Activated naive CD8-positive, alpha-beta T cell treated with anti-CD3 and anti-CD28 coated beads, Interleukin-2, amount 10 ng/mL, durations not matched to agents 7 days and 5 days (primary cell): ENCODE measurements around the gene LTBR. TPM values are rescaled to one million over a fixed set of nuclear protein-coding genes. Genes with fewer than 3 reads are reported as not detected.
A peak's percentile ranks its signal among the peaks of the same experiment; 100 is the strongest.

ENCODE experiments used
- ATAC-seq: fragments of 150-1000 bp; cut with Tn5 transposase; one replicate; pipeline ENCODE4 v1.10.0; 2021; ENCODE audit warnings: low read depth, moderate library complexity
- POLR2A ChIA-PET: fragments of 350-600 bp; sonication (Branson Sonifier 250); formaldehyde crosslinking; loops from one replicate; lab custom pipeline; 2021; ENCODE audit warnings: antibody characterized with exemption; lab: Charles Lee
- DNase-seq: peaks from one replicate; pipeline ENCODE4 v3.0.0; 2021
- H3K27ac Mint-ChIP-seq: one replicate; pipeline ENCODE4 v1.8.0; 2022; ENCODE audit warnings: mild to moderate bottlenecking, mixed read lengths
- H3K27me3 Mint-ChIP-seq: one replicate; pipeline ENCODE4 v1.8.0; 2022; ENCODE audit warnings: mild to moderate bottlenecking, moderate library complexity, mixed read lengths
- H3K36me3 Mint-ChIP-seq: one replicate; pipeline ENCODE4 v1.8.0; 2021; ENCODE audit warnings: mild to moderate bottlenecking, mixed read lengths
- H3K4me1 Mint-ChIP-seq: one replicate; pipeline ENCODE4 v1.8.0; 2021; ENCODE audit warnings: mixed read lengths
- H3K4me3 Mint-ChIP-seq: one replicate; pipeline ENCODE4 v1.8.0; 2022; ENCODE audit warnings: mild to moderate bottlenecking, moderate library complexity, mixed read lengths
- H3K9me3 Mint-ChIP-seq: one replicate; pipeline ENCODE4 v1.8.0; 2021; ENCODE audit warnings: mixed read lengths
- total RNA-seq, 2 experiments: library from RNA; stranded (reverse); gene quantifications; one replicate each; pipeline ENCODE4 v1.2.3, GENCODE V29; 2021

The LTBR gene
- total RNA-seq, 2 experiments from 2014 or later: 0.61 to 1.4 TPM

DNA sequence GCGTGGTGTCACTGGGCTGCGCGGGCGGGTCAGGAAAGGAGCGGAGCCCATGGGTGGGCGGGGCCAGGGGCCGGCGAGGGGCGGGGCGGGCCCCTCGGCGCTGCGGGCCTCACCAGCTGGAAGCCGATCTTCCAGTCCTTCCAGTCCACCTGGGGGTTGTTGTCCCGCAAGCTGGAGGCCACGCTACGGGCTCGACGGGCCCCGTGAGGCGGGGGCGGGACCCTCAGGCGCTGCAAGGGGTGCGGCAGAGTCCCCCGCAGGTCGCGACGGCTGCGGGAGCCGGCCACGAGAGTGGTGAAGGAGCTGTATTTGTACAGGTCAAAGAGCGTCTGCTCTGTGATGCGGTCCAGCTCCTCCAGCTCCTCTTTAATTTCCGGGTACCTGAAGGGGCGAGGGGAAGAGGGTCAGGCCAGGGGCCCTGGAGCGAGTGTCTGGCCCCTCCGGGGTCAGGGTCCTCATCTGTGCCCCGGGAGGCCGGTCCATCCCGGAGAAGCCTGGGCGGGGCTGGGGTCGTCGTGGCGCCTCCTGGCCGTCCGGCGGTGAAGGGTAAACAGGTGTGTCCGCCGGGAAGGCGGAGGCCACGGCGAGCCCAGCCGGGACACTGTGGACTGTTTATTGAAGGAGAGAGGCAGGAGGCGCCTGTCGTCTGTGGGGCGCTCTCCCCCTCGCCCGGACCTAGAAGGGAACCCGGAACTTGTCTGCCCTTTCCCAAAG, 20.5 kb upstream of the LTBR start:
- POLR2A ChIA-PET: interaction anchor here (1.0 to 11.0 kb wide), 12 partner anchors 8 to 205 kb away, joined by 3 to 122 read pairs (median 5); partner anchors contain the start of genes GAPDH, NOP2, TAPBPL and TNFRSF1A
- H3K9me3 Mint-ChIP-seq: no peaks in the 10 kb centered on the region
- peak; percentile 78 for DNase-seq
- peak; percentile 75 for ATAC-seq
- H3K4me1 Mint-ChIP-seq: peaks cover 31% of the 10 kb centered on the region
- H3K27me3 Mint-ChIP-seq: no peaks in the 10 kb centered on the region
- H3K27ac Mint-ChIP-seq: peak overlapping the region; percentile 79
- H3K4me3 Mint-ChIP-seq: peak overlapping the region; percentile 84
- no peaks in the 10 kb centered on the region for H3K36me3 Mint-ChIP-seq

DNA sequence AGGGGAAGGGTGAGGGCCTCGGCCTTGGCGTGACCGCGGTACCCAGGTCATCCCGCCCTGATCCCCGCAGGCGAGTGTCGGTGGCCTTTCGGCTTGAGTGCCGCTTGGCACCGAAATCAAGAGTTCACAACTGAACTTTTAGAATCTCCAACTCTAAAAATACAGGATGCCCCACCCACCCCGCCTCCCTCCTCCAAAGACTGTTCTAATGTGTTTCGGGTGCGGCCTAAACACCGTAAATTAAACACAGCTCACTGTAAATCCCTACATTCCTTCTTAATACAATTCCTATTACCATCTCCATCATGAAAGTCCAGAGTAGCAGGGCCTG, 20.0 kb upstream of the LTBR start:
- Mint-ChIP-seq H3K36me3 (no peaks in the 10 kb centered on the region), H3K27me3 (no peaks in the 10 kb centered on the region), H3K9me3 (no peaks in the 10 kb centered on the region), H3K4me1 (peaks cover 37% of the 10 kb centered on the region), H3K27ac (peak overlapping the region; percentile 79), H3K4me3 (peak overlapping the region; percentile 84)
- DNase-seq (no peak), ATAC-seq (peak; percentile 3)
- POLR2A ChIA-PET: interaction anchor here (1.0 to 11.0 kb wide), 11 partner anchors 8 to 204 kb away, joined by 3 to 122 read pairs (median 5); partner anchors contain the start of genes GAPDH, NOP2, TAPBPL and TNFRSF1A

DNA sequence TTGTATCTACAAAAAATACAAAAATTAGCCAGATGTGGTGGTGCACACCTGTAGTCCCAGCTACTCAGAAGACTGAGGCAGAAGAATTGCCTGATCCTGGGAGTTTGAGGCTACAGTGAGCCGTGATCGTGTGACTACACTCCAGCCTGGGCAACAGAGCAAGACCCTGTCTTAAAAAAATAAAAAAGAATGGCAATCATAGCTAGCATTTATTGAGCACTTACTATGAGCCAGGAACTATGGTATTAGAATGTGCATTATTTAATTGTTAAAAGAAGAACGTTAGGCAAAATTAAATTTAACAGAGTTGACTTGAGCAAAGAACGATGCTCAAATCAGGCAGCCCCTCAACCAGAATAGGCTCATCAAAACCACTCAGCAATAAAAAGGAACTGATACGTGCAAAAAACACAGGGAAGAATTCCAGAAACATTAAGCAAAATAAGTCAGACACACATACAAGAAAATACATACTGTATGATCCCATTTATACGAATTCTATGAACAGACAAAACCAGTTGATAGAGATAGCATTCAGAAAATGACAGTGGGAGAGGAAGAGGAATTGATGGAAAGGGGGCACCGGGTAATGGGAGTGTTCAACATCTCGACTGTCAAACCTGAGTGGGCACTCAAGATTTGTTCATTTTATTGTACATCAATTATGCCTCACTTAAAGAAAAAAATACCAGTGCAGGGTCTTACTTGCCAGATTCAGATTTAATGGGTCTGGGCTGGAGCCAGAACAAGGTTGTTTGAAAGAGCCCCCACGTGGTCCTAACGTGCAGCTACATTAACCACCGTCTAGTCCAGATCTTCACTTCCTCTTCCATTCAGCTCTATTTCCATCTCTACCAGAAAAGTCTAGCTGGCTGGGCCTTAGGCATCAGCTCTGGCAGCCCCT, 16.6 kb upstream of the LTBR start:
- Mint-ChIP-seq H3K4me3 (peak overlapping the region; percentile 25), H3K36me3 (no peaks in the 10 kb centered on the region), H3K4me1 (peaks cover 32% of the 10 kb centered on the region), H3K27me3 (no peaks in the 10 kb centered on the region), H3K9me3 (no peaks in the 10 kb centered on the region), H3K27ac (peak overlapping the region; percentile 74)
- ATAC-seq (peak; percentile 65), DNase-seq (no peak)
- POLR2A ChIA-PET: interaction anchor here (0.7 to 11.0 kb wide), 6 partner anchors 22 to 1409 kb away, joined by 3 to 122 read pairs (median 5); partner anchors contain the start of genes TAPBPL and TNFRSF1A

DNA sequence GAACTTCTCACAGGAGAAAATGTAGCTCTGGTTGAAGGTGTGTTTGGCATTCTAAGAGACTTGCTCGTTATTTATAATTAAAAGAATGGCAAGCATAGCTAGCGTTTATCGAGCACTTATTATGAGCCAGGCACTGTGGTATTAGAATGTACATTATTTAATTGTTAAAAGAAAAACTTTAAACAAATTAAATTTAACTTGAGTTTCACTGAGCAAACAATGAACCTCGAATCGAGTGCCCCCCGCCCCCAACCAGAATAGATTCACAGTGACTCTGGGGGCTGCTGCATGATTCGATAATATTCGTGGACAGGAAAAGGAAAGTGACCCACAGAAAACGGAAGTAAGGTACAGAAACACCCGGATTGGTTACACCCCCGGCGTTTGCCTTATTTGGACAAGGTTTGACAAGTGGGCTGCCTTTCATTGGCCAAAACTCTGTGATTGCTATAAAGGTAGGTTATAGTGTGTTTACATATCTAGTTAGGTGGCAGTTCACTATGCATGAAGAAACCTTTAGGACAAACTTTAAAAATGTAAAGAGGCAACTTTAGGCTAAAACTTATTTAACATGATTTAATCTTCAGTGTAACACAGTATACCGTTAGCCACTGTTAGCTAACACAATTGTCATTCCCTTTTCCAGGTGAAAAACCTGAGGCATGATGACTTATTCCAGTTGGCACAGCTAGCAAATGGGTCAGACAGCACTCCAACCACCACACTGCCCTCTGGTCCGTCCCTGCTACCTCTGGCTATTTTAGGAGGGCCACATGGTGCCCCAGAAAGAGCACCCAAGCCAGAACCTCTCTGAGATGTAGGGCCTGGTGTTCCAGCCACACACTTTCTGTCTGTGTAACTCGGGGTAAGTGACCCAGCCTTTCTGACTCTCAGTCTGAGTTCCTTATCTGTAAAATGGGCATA, 15.7 kb upstream of the LTBR start:
- H3K27me3 Mint-ChIP-seq: no peaks in the 10 kb centered on the region
- no peaks in the 10 kb centered on the region for H3K36me3 Mint-ChIP-seq
- H3K4me3 Mint-ChIP-seq: peak overlapping the region; percentile 25
- DNase-seq: no peak
- POLR2A ChIA-PET: interaction anchor here (0.9 to 11.0 kb wide), 5 partner anchors 9 to 45 kb away, joined by 3 to 122 read pairs (median 6); partner anchors contain the start of gene TNFRSF1A
- H3K27ac Mint-ChIP-seq: peak overlapping the region; percentile 74
- no peaks in the 10 kb centered on the region for H3K9me3 Mint-ChIP-seq
- H3K4me1 Mint-ChIP-seq: peaks cover 40% of the 10 kb centered on the region
- peak; percentile 31 for ATAC-seq

DNA sequence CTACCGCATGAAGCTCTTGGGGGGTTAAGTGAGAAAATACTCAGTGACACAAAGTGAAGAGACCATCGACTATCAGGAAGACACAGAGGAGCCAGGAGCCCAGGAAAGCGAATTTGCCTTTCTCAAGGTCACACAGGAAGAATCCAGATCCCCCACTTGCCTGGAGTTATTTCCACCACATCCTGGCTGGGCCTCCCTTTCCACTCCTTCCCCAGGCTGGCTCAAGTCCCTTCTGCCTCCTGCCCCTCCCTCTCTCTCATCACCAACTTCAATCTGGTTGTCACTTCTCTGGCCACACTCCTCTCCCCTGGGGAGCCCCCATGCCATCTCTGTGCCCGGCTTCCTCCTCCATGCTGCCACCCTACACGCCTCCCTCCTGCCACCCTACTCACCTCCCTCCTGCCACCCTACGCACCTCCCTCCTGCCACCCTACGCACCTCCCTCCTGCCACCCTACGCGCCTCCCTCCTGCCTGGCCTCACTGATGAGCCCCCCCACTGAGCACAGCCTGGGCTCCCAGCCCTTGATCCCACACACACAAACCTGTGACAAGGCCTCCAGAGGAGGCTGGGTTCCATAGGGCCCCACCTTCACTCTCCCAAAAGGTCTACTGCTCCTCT, 14.9 kb upstream of the LTBR start:
- Mint-ChIP-seq H3K4me3 (no peak overlapping the region), H3K9me3 (no peaks in the 10 kb centered on the region), H3K27ac (peak overlapping the region; percentile 72), H3K36me3 (no peaks in the 10 kb centered on the region), H3K4me1 (peaks cover 40% of the 10 kb centered on the region), H3K27me3 (no peaks in the 10 kb centered on the region)
- DNase-seq: no peak
- POLR2A ChIA-PET: interaction anchor here (0.9 to 11.0 kb wide), 3 partner anchors 8 to 42 kb away, joined by 3 to 122 read pairs (median 6); partner anchors contain the start of gene TNFRSF1A
- ATAC-seq: no peak

DNA sequence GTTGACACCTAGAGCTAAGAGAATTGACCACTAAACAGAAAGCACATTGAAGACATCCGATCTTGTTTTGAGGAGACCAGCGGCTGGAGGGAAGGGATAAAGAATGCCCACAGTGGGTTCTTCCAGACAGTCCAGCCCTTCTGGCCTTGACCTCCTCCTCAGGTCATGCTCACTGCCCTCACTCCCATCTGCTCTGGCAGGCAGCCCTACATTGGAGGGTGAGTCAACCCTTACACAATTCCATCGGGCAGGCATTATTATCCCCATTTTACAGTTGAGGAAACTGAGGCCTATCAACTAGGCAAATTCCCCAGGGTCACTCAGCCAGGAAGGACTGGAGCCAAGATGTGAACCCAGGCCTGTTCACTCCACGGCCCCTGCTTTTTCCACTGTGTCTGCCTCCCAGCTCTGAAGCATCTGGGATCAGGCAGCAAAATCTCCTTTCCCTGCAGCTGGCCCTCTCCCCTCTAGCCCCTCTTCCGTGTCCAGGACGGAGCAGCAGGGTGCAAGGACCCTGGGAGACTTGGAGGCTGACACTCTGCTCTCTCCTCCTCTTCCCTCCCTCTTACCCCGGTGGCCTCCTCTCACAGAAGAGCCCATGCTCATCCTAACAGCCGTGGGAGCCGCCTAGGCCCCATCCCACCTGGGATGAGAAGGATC, 13.9 kb upstream of the LTBR start:
- H3K9me3 Mint-ChIP-seq: no peaks in the 10 kb centered on the region
- H3K4me3 Mint-ChIP-seq: no peak overlapping the region
- ATAC-seq (no peak), DNase-seq (no peak)
- POLR2A ChIA-PET: interaction anchor here (0.7 to 11.0 kb wide), 2 partner anchors 33 to 49 kb away, joined by 3 to 122 read pairs; partner anchors contain the start of gene TNFRSF1A
- no peaks in the 10 kb centered on the region for H3K36me3 Mint-ChIP-seq
- H3K27ac Mint-ChIP-seq: peak overlapping the region; percentile 65
- no peaks in the 10 kb centered on the region for H3K27me3 Mint-ChIP-seq
- H3K4me1 Mint-ChIP-seq: peaks cover 38% of the 10 kb centered on the region

DNA sequence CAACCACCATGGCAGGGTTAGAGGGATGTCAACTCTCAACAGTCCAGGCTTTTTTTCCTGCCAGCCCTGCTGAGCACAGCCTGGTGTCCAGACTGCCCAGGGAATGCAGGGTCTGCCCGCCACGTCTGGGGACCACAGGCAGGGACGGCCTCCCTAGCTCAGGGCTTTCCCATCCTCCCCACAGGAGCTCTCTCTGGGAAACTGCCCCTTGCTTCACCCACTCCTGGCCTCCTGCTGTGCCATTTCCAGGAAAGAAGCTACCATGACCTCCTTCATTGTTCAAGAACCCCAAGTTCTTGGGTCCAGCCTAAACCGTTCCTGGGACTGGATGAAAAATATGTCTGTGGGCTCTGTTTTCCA, 13.4 kb upstream of the LTBR start:
- POLR2A ChIA-PET: interaction anchor here (11.0 kb wide), 1 partner anchor 33 kb away, joined by 122 read pairs; the partner anchor contains the start of gene TNFRSF1A
- no peaks in the 10 kb centered on the region for H3K27me3 Mint-ChIP-seq
- peaks cover 40% of the 10 kb centered on the region for H3K4me1 Mint-ChIP-seq

DNA sequence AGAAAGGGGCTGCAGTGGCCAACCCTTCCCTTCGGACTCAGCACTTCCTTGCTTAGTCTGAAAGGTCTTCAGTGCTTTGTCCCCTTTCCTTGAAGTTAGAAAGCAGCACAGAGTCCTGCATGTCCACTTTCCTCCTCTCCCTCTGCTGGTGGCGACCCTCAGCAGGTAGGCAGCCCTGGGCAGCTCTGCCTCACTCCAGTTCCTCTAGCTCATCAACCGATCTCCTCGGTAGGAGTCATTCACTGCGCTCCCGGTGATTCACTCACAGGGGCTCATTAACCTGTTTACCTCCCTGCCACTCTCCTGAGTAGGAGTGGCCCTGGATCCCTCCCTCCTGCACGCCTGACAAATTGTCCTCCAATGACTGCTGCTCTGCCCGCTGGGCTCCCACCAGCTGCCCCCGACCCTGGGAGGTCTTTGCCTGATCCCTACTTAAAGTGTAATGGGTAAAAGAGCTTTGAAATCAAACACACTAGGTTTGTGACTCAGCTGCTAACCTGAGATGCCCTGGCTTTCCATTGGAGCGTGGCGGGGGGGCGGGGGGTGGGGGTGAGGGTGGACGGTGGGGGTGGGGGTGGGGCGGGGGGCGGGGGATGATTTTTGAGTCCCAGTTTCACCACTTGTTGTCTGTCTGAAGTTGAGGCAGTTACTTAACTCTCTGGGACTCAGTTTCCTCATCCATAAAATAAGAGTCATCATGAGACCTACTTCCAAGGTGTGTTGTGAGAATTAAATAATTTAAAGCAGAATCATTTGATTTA, 12.8 kb upstream of the LTBR start:
- no peaks in the 10 kb centered on the region for H3K9me3 Mint-ChIP-seq
- DNase-seq (no peak), ATAC-seq (no peak)
- H3K27me3 Mint-ChIP-seq: no peaks in the 10 kb centered on the region
- H3K36me3 Mint-ChIP-seq: no peaks in the 10 kb centered on the region
- POLR2A ChIA-PET: interaction anchor here (11.0 kb wide), 1 partner anchor 34 kb away, joined by 122 read pairs; the partner anchor contains the start of gene TNFRSF1A
- H3K4me1 Mint-ChIP-seq: peaks cover 46% of the 10 kb centered on the region
- no peak overlapping the region for H3K4me3 Mint-ChIP-seq
- H3K27ac Mint-ChIP-seq: peak overlapping the region; percentile 26

More for the DNA sequence above, 13.4 kb upstream of the LTBR start:
- H3K27ac Mint-ChIP-seq: peak overlapping the region; percentile 65
- H3K4me3 Mint-ChIP-seq: no peak overlapping the region
- ATAC-seq: no peak
- no peak for DNase-seq
- H3K36me3 Mint-ChIP-seq: no peaks in the 10 kb centered on the region
- no peaks in the 10 kb centered on the region for H3K9me3 Mint-ChIP-seq

DNA sequence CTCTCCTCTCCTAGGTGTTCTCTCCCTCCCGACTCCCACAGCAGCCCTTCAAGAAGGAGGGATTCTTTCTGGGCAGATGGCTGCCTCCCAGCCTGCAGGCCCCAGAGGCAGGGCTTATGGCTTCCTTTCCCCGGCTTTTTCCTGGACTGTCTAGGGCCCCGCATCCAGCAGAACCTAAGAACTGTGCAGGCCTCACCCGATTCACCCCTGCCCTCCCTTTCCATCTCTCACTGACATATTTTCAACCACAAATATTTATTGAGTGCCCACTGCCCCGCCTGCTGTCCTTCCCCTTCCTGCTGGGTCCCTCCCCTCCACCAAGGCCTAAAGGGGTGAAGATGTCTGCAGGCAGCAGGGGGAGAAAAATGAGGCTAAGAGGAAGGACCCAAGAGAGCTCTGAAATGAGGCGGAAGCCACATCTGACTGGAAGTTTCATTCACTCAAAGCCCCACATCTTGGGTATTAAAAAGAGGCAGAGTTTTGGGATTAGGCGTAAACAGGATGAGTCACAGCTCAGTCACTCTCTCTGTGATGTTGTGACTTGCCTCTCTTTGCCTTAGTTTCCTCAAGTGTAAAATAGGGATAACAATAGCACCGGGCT, 11.5 kb upstream of the LTBR start:
- POLR2A ChIA-PET: interaction anchor here (1.5 to 11.0 kb wide), 2 partner anchors 10 to 35 kb away, joined by 5 to 122 read pairs; partner anchors contain the start of gene TNFRSF1A
- Mint-ChIP-seq H3K27me3 (no peaks in the 10 kb centered on the region), H3K36me3 (no peaks in the 10 kb centered on the region), H3K9me3 (no peaks in the 10 kb centered on the region), H3K4me1 (peaks cover 55% of the 10 kb centered on the region), H3K4me3 (no peak overlapping the region), H3K27ac (peak overlapping the region; percentile 80)
- ATAC-seq: no peak
- DNase-seq: no peak

DNA sequence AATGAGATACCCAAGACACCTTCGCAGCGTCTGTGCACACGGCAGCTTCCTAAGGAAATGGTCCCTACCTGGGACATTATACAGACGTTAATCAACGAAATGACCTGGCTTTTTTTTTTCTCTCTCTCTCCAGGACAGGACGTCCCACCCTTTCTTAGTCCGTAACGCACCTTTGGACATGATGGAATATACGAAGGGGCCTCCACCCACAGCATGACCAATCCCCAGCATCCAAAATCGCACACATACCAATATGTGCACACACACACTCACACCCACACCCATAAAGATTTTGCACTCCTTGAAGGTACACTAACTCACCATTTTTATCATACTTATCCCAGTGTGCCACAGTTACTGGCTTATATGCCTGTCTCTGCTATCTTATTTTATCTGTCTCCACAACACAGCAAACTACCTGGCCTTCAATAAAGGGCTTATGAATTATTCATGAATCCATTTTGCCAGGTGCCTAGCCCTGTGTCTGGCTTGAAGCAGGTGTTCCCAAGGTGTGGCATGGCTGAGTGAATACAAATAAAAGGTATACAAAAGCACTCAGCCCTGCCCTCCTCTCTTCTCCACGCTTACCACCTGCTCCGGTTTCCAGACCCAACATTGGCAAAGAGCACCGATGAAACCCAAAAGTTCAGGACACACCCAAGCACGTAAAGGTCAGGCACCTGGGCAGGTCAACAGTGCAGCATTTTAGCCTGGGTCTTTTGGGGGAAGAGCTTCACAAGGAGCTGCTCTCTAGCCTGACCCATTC, 10.8 kb upstream of the LTBR start:
- peak overlapping the region; percentile 80 for H3K27ac Mint-ChIP-seq
- no peak overlapping the region for H3K4me3 Mint-ChIP-seq
- POLR2A ChIA-PET: interaction anchor here (0.8 to 11.0 kb wide), 3 partner anchors 10 to 36 kb away, joined by 4 to 122 read pairs (median 5); partner anchors contain the start of gene TNFRSF1A
- H3K9me3 Mint-ChIP-seq: no peaks in the 10 kb centered on the region
- ATAC-seq: no peak
- peaks cover 53% of the 10 kb centered on the region for H3K4me1 Mint-ChIP-seq
- no peaks in the 10 kb centered on the region for H3K27me3 Mint-ChIP-seq
- no peak for DNase-seq
- no peaks in the 10 kb centered on the region for H3K36me3 Mint-ChIP-seq
